ENCODE data around the gene MRPL47.

DNA sequence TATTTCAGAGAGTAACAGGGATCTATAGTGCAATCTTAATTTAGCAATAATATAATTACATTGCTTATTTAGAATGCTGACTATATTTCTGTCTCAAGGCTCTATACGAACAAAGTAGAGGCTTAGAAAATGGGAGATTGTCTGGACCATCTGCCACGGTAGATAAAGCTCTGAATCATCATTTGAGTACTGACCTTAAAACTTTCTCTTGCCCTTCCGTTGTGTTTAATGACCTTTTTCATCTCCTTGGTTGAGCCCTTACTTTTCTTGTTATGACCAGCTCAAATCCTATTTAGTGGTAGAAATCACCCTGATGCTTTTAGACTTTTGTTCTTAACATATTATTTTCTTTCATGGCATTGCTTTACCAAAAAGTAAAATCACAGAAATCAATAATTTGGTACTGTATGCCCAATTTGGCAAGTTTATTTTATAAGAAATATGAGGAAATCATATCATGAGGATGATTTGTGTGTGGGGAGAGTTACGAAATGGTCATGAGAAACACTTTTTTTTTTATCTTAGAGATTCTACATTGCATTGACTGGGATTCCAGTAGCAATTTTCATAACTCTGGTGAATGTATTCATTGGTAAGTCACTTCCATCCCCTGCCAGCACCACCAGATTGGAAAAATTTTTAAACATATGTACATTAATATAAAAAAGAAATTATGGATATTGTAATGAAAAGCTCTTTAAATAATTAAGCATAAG, 11.2 kb upstream of the MRPL47 start:
- TF ChIP-seq POLR2AphosphoS5 (IDR thresholded peaks at IDR 0.05; ENCODE audit: borderline replicate concordance, low read depth, low read length) (no peak), FOXP2 (optimal IDR thresholded peaks at IDR 0.05; ENCODE audit: control extremely low read depth, extremely low read length, insufficient read depth) (no peak)

Measured in SK-N-MC (cell line).